ENCODE data around the gene LRP1. TPM values are rescaled to one million over a fixed set of nuclear protein-coding genes. Genes with fewer than 3 reads are reported as not detected.

Gene LRP1
- total RNA-seq, 1 donor from 2014 or later: 369 TPM

- Histone ChIP-seq H4K20me1 (ENCODE audit: insufficient read depth, low read length) (peaks cover 80% of the 10 kb centered on the region), H2AFZ (ENCODE audit: low read depth, low read length) (no peak overlapping the region), H3K9me3 (ENCODE audit: insufficient read depth, low read depth, low read length) (no peaks in the 10 kb centered on the region), H3K36me3 (ENCODE audit: insufficient read depth, low read length) (peaks cover 59% of the 10 kb centered on the region), H3K27ac (ENCODE audit: low read depth, low read length) (peak overlapping the region; percentile 54), H3K4me2 (ENCODE audit: low read length) (peak overlapping the region; percentile 28), H3K79me2 (ENCODE audit: insufficient read depth, low read length) (no peaks in the 10 kb centered on the region), H3K4me3 (ENCODE audit: insufficient read depth, low read depth, low read length) (no peak overlapping the region), H3K27me3 (ENCODE audit: insufficient read depth, low read length) (no peaks in the 10 kb centered on the region), H3K9ac (ENCODE audit: low read length) (peak overlapping the region; percentile 36), H3K4me1 (ENCODE audit: insufficient read depth, low read length) (peaks cover 27% of the 10 kb centered on the region)
- TF ChIP-seq, protein P1, sequence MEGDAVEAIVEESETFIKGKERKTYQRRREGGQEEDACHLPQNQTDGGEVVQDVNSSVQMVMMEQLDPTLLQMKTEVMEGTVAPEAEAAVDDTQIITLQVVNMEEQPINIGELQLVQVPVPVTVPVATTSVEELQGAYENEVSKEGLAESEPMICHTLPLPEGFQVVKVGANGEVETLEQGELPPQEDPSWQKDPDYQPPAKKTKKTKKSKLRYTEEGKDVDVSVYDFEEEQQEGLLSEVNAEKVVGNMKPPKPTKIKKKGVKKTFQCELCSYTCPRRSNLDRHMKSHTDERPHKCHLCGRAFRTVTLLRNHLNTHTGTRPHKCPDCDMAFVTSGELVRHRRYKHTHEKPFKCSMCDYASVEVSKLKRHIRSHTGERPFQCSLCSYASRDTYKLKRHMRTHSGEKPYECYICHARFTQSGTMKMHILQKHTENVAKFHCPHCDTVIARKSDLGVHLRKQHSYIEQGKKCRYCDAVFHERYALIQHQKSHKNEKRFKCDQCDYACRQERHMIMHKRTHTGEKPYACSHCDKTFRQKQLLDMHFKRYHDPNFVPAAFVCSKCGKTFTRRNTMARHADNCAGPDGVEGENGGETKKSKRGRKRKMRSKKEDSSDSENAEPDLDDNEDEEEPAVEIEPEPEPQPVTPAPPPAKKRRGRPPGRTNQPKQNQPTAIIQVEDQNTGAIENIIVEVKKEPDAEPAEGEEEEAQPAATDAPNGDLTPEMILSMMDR (IDR thresholded peaks at IDR 0.05; ENCODE audit: insufficient read depth, low read depth, low read length): no peak
- no peak for TF ChIP-seq EZH2 (IDR thresholded peaks at IDR 0.05; ENCODE audit: insufficient read depth, low read length)
- no peaks in the 10 kb centered on the region for H3K9me3 Mint-ChIP-seq (ENCODE audit: unreplicated experiment)
- H3K4me3 Mint-ChIP-seq (ENCODE audit: unreplicated experiment): no peak overlapping the region
- H3K36me3 Mint-ChIP-seq (ENCODE audit: low read depth, unreplicated experiment): peaks cover 52% of the 10 kb centered on the region
- DNase-seq (ENCODE audit: low read depth) (peak; percentile 77), FAIRE-seq (peak; percentile 77)
- peaks cover 37% of the 10 kb centered on the region for H3K4me1 Mint-ChIP-seq (ENCODE audit: low read depth, unreplicated experiment)
- H3K27me3 Mint-ChIP-seq (ENCODE audit: low read depth, unreplicated experiment): no peaks in the 10 kb centered on the region
- peak overlapping the region; percentile 58 for H3K27ac Mint-ChIP-seq (ENCODE audit: unreplicated experiment)
Measured at GRCh38 chr12:57166971-57167371, 38.7 kb downstream of the LRP1 start.

DNA sequence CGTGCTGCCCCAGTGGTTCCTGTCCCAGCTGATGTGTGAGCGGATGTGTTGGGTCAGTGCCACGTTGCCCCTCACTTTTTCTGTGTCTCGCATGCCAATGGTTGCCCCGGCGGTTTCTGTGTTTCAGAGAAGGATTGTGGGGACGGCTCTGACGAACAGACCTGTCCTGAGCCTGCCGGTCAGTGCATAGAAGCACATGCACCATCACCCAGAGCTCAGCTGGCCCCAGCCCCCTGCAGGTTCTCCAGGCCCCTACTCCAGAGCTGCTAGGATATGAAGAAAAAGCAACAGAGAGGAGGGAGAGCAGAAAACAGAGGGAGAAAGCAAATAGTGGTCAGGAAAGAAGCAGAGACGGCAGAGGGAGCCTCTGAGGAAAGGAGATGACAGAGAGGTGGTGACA is 39.8 kb downstream of the LRP1 start:
- Histone ChIP-seq H3K27ac (ENCODE audit: low read depth, low read length) (no peak overlapping the region), H3K4me3 (ENCODE audit: insufficient read depth, low read depth, low read length) (no peak overlapping the region), H2AFZ (ENCODE audit: low read depth, low read length) (no peak overlapping the region), H3K27me3 (ENCODE audit: insufficient read depth, low read length) (no peaks in the 10 kb centered on the region), H3K79me2 (ENCODE audit: insufficient read depth, low read length) (no peaks in the 10 kb centered on the region), H4K20me1 (ENCODE audit: insufficient read depth, low read length) (peaks cover 76% of the 10 kb centered on the region), H3K9me3 (ENCODE audit: insufficient read depth, low read depth, low read length) (no peaks in the 10 kb centered on the region), H3K36me3 (ENCODE audit: insufficient read depth, low read length) (peaks cover 49% of the 10 kb centered on the region), H3K9ac (ENCODE audit: low read length) (no peak overlapping the region), H3K4me2 (ENCODE audit: low read length) (no peak overlapping the region), H3K4me1 (ENCODE audit: insufficient read depth, low read length) (peaks cover 27% of the 10 kb centered on the region)
- H3K27me3 Mint-ChIP-seq (ENCODE audit: low read depth, unreplicated experiment): no peaks in the 10 kb centered on the region
- H3K4me1 Mint-ChIP-seq (ENCODE audit: low read depth, unreplicated experiment): peaks cover 43% of the 10 kb centered on the region
- no peak for FAIRE-seq
- TF ChIP-seq, protein P1 (IDR thresholded peaks at IDR 0.05; ENCODE audit: insufficient read depth, low read depth, low read length): no peak
- TF ChIP-seq EZH2 (IDR thresholded peaks at IDR 0.05; ENCODE audit: insufficient read depth, low read length): no peak
- no peaks in the 10 kb centered on the region for H3K9me3 Mint-ChIP-seq (ENCODE audit: unreplicated experiment)
- no peak overlapping the region for H3K4me3 Mint-ChIP-seq (ENCODE audit: unreplicated experiment)
- peak overlapping the region; percentile 66 for H3K27ac Mint-ChIP-seq (ENCODE audit: unreplicated experiment)
- H3K36me3 Mint-ChIP-seq (ENCODE audit: low read depth, unreplicated experiment): peaks cover 50% of the 10 kb centered on the region
- DNase-seq (ENCODE audit: low read depth): no peak

- Histone ChIP-seq H3K4me1 (ENCODE audit: insufficient read depth, low read length) (peaks cover 27% of the 10 kb centered on the region), H3K9me3 (ENCODE audit: insufficient read depth, low read depth, low read length) (no peaks in the 10 kb centered on the region), H3K27ac (ENCODE audit: low read depth, low read length) (no peak overlapping the region), H3K4me3 (ENCODE audit: insufficient read depth, low read depth, low read length) (no peak overlapping the region), H2AFZ (ENCODE audit: low read depth, low read length) (no peak overlapping the region), H4K20me1 (ENCODE audit: insufficient read depth, low read length) (peaks cover 86% of the 10 kb centered on the region), H3K27me3 (ENCODE audit: insufficient read depth, low read length) (no peaks in the 10 kb centered on the region), H3K79me2 (ENCODE audit: insufficient read depth, low read length) (no peaks in the 10 kb centered on the region), H3K4me2 (ENCODE audit: low read length) (no peak overlapping the region), H3K36me3 (ENCODE audit: insufficient read depth, low read length) (peaks cover 52% of the 10 kb centered on the region), H3K9ac (ENCODE audit: low read length) (no peak overlapping the region)
- no peaks in the 10 kb centered on the region for H3K27me3 Mint-ChIP-seq (ENCODE audit: low read depth, unreplicated experiment)
- no peaks in the 10 kb centered on the region for H3K9me3 Mint-ChIP-seq (ENCODE audit: unreplicated experiment)
- H3K27ac Mint-ChIP-seq (ENCODE audit: unreplicated experiment): no peak overlapping the region
- DNase-seq (ENCODE audit: low read depth) (no peak), FAIRE-seq (no peak)
- peaks cover 43% of the 10 kb centered on the region for H3K4me1 Mint-ChIP-seq (ENCODE audit: low read depth, unreplicated experiment)
- peaks cover 55% of the 10 kb centered on the region for H3K36me3 Mint-ChIP-seq (ENCODE audit: low read depth, unreplicated experiment)
- no peak overlapping the region for H3K4me3 Mint-ChIP-seq (ENCODE audit: unreplicated experiment)
- TF ChIP-seq, protein P1 (IDR thresholded peaks at IDR 0.05; ENCODE audit: insufficient read depth, low read depth, low read length): no peak
- no peak for TF ChIP-seq EZH2 (IDR thresholded peaks at IDR 0.05; ENCODE audit: insufficient read depth, low read length)
Measured at GRCh38 chr12:57169046-57169795, 40.9 kb downstream of the LRP1 start.

Measured in astrocyte (in vitro differentiated cells and primary cell).